SK-N-SH treated with all-trans-retinoic acid at 6 μM for 48 hours (cell line): ENCODE measurements around the gene NKX6-2.

Experiments
- GLIS3 ChIP-seq: fragments of 250-450 bp; sonication (Bioruptor Pico); IDR thresholded peaks from 2 replicates; pipeline ENCODE4 v1.5.0; 2020; ENCODE audit warnings: mild to moderate bottlenecking, moderate library complexity
- PPARA ChIP-seq: fragments of 250-450 bp; sonication (Bioruptor Pico); IDR thresholded peaks from 2 replicates; pipeline ENCODE4 v1.5.0; 2020; ENCODE audit warnings: mild to moderate bottlenecking, borderline replicate concordance
- SNAI2 ChIP-seq: fragments of 250-450 bp; sonication (Bioruptor Pico); IDR thresholded peaks from 2 replicates; pipeline ENCODE4 v1.5.0; 2020; ENCODE audit warnings: mild to moderate bottlenecking, moderate library complexity
- TCF4 ChIP-seq: fragments of 250-450 bp; sonication (Bioruptor Pico); IDR thresholded peaks from 2 replicates; pipeline ENCODE4 v1.8.0; 2021; ENCODE audit warnings: mild to moderate bottlenecking, moderate library complexity, borderline replicate concordance
- ZFP3 ChIP-seq: fragments of 250-450 bp; sonication (Bioruptor Pico); IDR thresholded peaks from 2 replicates; pipeline ENCODE4 v1.5.0; 2020; ENCODE audit warnings: mild to moderate bottlenecking, moderate library complexity

GRCh38 chr10:132788831-132789219, 2.9 kb upstream of the NKX6-2 start:
- TF ChIP-seq GLIS3 (CRISPR knock-in tag) (no peak), SNAI2 (CRISPR knock-in tag) (no peak), ZFP3 (CRISPR knock-in tag) (no peak), PPARA (CRISPR knock-in tag) (no peak), TCF4 (CRISPR knock-in tag) (no peak)
